H1 (cell line): ENCODE data around the gene APC2. TPM values are rescaled to one million over a fixed set of nuclear protein-coding genes. Genes with fewer than 3 reads are reported as not detected.

Experiments used
- CHD7 ChIP-seq: fragments of 300-600 bp; sonication (generic); IDR thresholded peaks from 2 replicates; pipeline ENCODE4 v1.7.1; 2012; ENCODE audit warnings: low read length, moderate library complexity, mild to moderate bottlenecking, inconsistent platforms; ENCODE audit not compliant: insufficient replicate concordance
- CTBP2 ChIP-seq: IDR thresholded peaks from 2 replicates; pipeline ENCODE4 v1.7.0; 2011; ENCODE audit warnings: borderline replicate concordance, mild to moderate bottlenecking, moderate library complexity, mixed read lengths, low read length; ENCODE audit not compliant: insufficient read depth, insufficient read length
- E2F6 ChIP-seq: IDR thresholded peaks from 2 replicates; pipeline ENCODE4 v1.6.1; 2012; ENCODE audit warnings: inconsistent platforms
- EZH2 ChIP-seq: fragments of 200-600 bp; sonication (generic); IDR thresholded peaks from 2 replicates; pipeline ENCODE4 v1.7.1; 2012; ENCODE audit warnings: low read depth, mild to moderate bottlenecking, moderate library complexity, low read length, inconsistent platforms; ENCODE audit not compliant: severe bottlenecking
- HDAC6 ChIP-seq: IDR thresholded peaks from one replicate; pipeline ENCODE4 v1.7.1; 2012; ENCODE audit warnings: low read depth, mild to moderate bottlenecking, inconsistent platforms, low read length, moderate library complexity
- KDM1A ChIP-seq: fragments of 200-600, 300-600 bp; sonication (generic); IDR thresholded peaks from 2 replicates; pipeline ENCODE4 v1.7.1; 2016; ENCODE audit warnings: mild to moderate bottlenecking, low read length, borderline replicate concordance
- SAP30 ChIP-seq: fragments of 300-600 bp; sonication (generic); IDR thresholded peaks from 2 replicates; pipeline ENCODE4 v1.7.1; 2012; ENCODE audit warnings: low read length, moderate library complexity, mild to moderate bottlenecking, inconsistent platforms; ENCODE audit not compliant: insufficient read depth, insufficient replicate concordance
- TEAD4 ChIP-seq: IDR thresholded peaks from 2 replicates; pipeline ENCODE4 v1.6.1; 2012; ENCODE audit warnings: low read depth, low read length, inconsistent platforms, mixed read lengths
- polyA plus RNA-seq, 7 experiments: library from polyadenylated mRNA; depleted of rRNA in 3 of 7; stranded (reverse) in 5 of 7; unstranded in 2 of 7; fragments of >200 nt in 5 of 7; fragments of 200-250 nt in 2 of 7; gene quantifications; 1 replicate in 5 of 7; 2 replicates in 1 of 7; 4 replicates in 1 of 7; pipeline versions ENCODE4 v1.2.1 to v1.2.3, GENCODE V29; 2011 to 2013; ENCODE audit warnings: missing spikeins in 2 of 7, mixed read lengths in 2 of 7
- total RNA-seq: library from RNA; stranded (reverse); fragmentation: NEBNext Ultra II Directional; extraction: Animal tissue kit (Norgen Biotek cat#: 25700); gene quantifications from 2 replicates; pipeline ENCODE4 v1.2.1, GENCODE V29; 2021

APC2 gene
- total and polyA plus RNA-seq, 2 of the 8 experiments (the other 6 are each of a cell fraction or from before 2014, with no cell fraction given): 1.3 to 4.1 TPM

GRCh38 chr19:1418496-1418775 is 31.5 kb upstream of the APC2 start (continued):
- TF ChIP-seq CHD7: no peak
- TF ChIP-seq TEAD4: no peak
- no peak for TF ChIP-seq KDM1A
- TF ChIP-seq SAP30: no peak
- no peak for TF ChIP-seq E2F6
- no peak for TF ChIP-seq HDAC6
- no peak for TF ChIP-seq CTBP2
- TF ChIP-seq EZH2: no peak
